Endothelial cell of umbilical vein (primary cell): ENCODE results near the gene MRPL53. TPM values are rescaled to one million over a fixed set of nuclear protein-coding genes. Genes with fewer than 3 reads are reported as not detected.

Experiments
- BruUV-seq: library from RNA; stranded (reverse); fragments of 400-500 nt; replicated peaks from 2 replicates; lab custom pipeline; 2021; lab: Mats Ljungman, UMichigan
- CTCF ChIA-PET: fragments of 300-600, 350-600 bp; sonication (Branson Sonifier 250); formaldehyde crosslinking; loops from one replicate; lab custom pipeline; 2021; ENCODE audit warnings: antibody characterized with exemption, inconsistent platforms; lab: Charles Lee
- POLR2A ChIA-PET: fragments of 300-600, 350-600 bp; sonication (Branson Sonifier 250); formaldehyde crosslinking; loops from one replicate; lab custom pipeline; 2021; ENCODE audit warnings: antibody characterized with exemption, inconsistent platforms; lab: Charles Lee
- DNase-seq: peaks from one replicate; pipeline ENCODE4 v3.0.0-alpha.2; 2011; ENCODE audit warnings: low read depth, low spot score
- FAIRE-seq: peaks from 2 replicates; lab custom pipeline; 2011; peaks lifted over from hg19 to GRCh38; lab: Jason Lieb, UNC
- H2AFZ ChIP-seq: 2 replicates; pipeline ENCODE4 v1.6.0; 2012; ENCODE audit warnings: low read depth, low read length, control low read depth, inconsistent platforms
- H3K27ac ChIP-seq: 2 replicates; pipeline ENCODE4 v1.5.1; 2011; ENCODE audit warnings: low read depth, mild to moderate bottlenecking, control low read depth, low read length, moderate library complexity; ENCODE audit not compliant: insufficient read depth
- H3K27me3 ChIP-seq, 2 experiments: 2 replicates each; pipeline versions ENCODE4 v1.6.0 to v1.6.1; 2011; ENCODE audit warnings: low read length in 2 of 2, mixed read lengths in 1 of 2; ENCODE audit not compliant: control insufficient read depth in 2 of 2, insufficient read depth in 2 of 2
- H3K36me3 ChIP-seq, 2 experiments: 2 replicates in 1 of 2; 3 replicates in 1 of 2; pipeline ENCODE4 v1.5.1; 2011; ENCODE audit warnings: low read length in 2 of 2, mild to moderate bottlenecking in 1 of 2, moderate library complexity in 1 of 2; ENCODE audit not compliant: control insufficient read depth in 2 of 2, insufficient read depth in 2 of 2; ENCODE audit errors: extremely low read depth in 1 of 2
- H3K4me1 ChIP-seq: 3 replicates; pipeline ENCODE4 v1.5.1; 2011; ENCODE audit warnings: mild to moderate bottlenecking, low read length; ENCODE audit not compliant: control insufficient read depth, insufficient read depth; ENCODE audit errors: extremely low read depth
- H3K4me2 ChIP-seq: 2 replicates; pipeline ENCODE4 v1.6.1; 2011; ENCODE audit warnings: low read length, control low read depth, mixed read lengths; ENCODE audit not compliant: insufficient read depth
- H3K4me3 ChIP-seq, 3 experiments: fragments of 200-600 bp in 1 of 3; sonication (generic), shearing (Covaris generic) in 1 of 3; replicated peaks in 1 of 3; 2 replicates each; pipeline ENCODE4 v1.5.1; 2011 to 2016; ENCODE audit warnings: control low read depth in 3 of 3, low read length in 3 of 3, mild to moderate bottlenecking in 2 of 3, inconsistent platforms in 1 of 3, low read depth in 1 of 3, moderate library complexity in 1 of 3; ENCODE audit not compliant: insufficient read depth in 1 of 3
- H3K79me2 ChIP-seq: 2 replicates; pipeline ENCODE4 v1.6.0; 2012; ENCODE audit warnings: low read length, inconsistent platforms; ENCODE audit not compliant: control insufficient read depth, insufficient read depth
- H3K9ac ChIP-seq: replicated peaks from 2 replicates; pipeline ENCODE3; 2011; ENCODE audit warnings: low read length, control low read depth; ENCODE audit not compliant: insufficient read depth; ENCODE audit errors: extremely low read depth
- H3K9me1 ChIP-seq: replicated peaks from 3 replicates; pipeline ENCODE4 v1.6.0; 2011; ENCODE audit warnings: mild to moderate bottlenecking, low read length; ENCODE audit not compliant: control insufficient read depth, insufficient read depth; ENCODE audit errors: extremely low read depth
- H3K9me3 ChIP-seq: replicated peaks from 2 replicates; pipeline ENCODE4 v1.5.1; 2012; ENCODE audit warnings: low read length, inconsistent platforms; ENCODE audit not compliant: control insufficient read depth, insufficient read depth
- H4K20me1 ChIP-seq: replicated peaks from 2 replicates; pipeline ENCODE3; 2011; ENCODE audit warnings: mild to moderate bottlenecking, low read length; ENCODE audit not compliant: control insufficient read depth, insufficient read depth; ENCODE audit errors: extremely low read depth
- EZH2 ChIP-seq: IDR thresholded peaks from 2 replicates; pipeline ENCODE4 v1.6.1; 2012; ENCODE audit warnings: borderline replicate concordance, low read depth, mild to moderate bottlenecking, moderate library complexity, low read length, inconsistent platforms; ENCODE audit not compliant: severe bottlenecking
- FOS ChIP-seq: IDR thresholded peaks from 2 replicates; pipeline ENCODE4 v1.6.1; 2011; ENCODE audit warnings: mild to moderate bottlenecking, low read length, moderate library complexity, borderline replicate concordance; ENCODE audit not compliant: insufficient read depth
- GATA2 ChIP-seq: IDR thresholded peaks from 2 replicates; pipeline ENCODE4 v1.7.0; 2011; ENCODE audit warnings: low read depth, mild to moderate bottlenecking, moderate library complexity, mixed read lengths, low read length; ENCODE audit not compliant: insufficient read length, insufficient read depth
- JUN ChIP-seq: IDR thresholded peaks from 2 replicates; pipeline ENCODE4 v1.6.1; 2011; ENCODE audit warnings: borderline replicate concordance, low read depth; ENCODE audit not compliant: insufficient read length, insufficient read depth
- MYC ChIP-seq: IDR thresholded peaks from one replicate; pipeline ENCODE4 v1.6.1; 2011; ENCODE audit warnings: mild to moderate bottlenecking, low read depth, low read length
- POLR2A ChIP-seq: IDR thresholded peaks from 2 replicates; pipeline ENCODE4 v1.6.1; 2012; ENCODE audit warnings: low read depth, mild to moderate bottlenecking, control low read depth, low read length
- POLR2AphosphoS5 ChIP-seq: IDR thresholded peaks from 2 replicates; pipeline ENCODE4 v1.6.1; 2012; ENCODE audit warnings: low read depth, mild to moderate bottlenecking, control low read depth, low read length, moderate library complexity; ENCODE audit not compliant: insufficient read depth
- dilution Hi-C: fragments of 300-500 bp; cut with MboI; formaldehyde crosslinking; loops from one replicate; pipeline ENCODE4 v1.15.0; 2019; ENCODE audit warnings: low sequenced_read_pairs; ENCODE audit not compliant: extremely low pct_ligation_motif_present
- intact Hi-C: fragments of 100-400 bp; cut with micrococcal nuclease; formaldehyde crosslinking; loops from one replicate; pipeline ENCODE4 v1.10.0; 2022
- polyA plus RNA-seq, 4 experiments: library from polyadenylated mRNA; depleted of rRNA in 3 of 4; stranded (reverse) in 3 of 4; unstranded in 1 of 4; fragments of >200 nt; gene quantifications; 2 replicates each; pipeline versions ENCODE4 v1.2.1 to v1.2.3, GENCODE V29; 2011 to 2012; ENCODE audit warnings: missing spikeins in 1 of 4
- total RNA-seq: library from RNA; stranded (reverse); gene quantifications from 2 replicates; pipeline ENCODE4 v1.2.3, GENCODE V29; 2021
- TF ChIP-seq, protein P1 (sequence below), 2 donors: IDR thresholded peaks; 1 replicate in 1 of 2; 2 replicates in 1 of 2; pipeline ENCODE4 v1.5.1; 2011; ENCODE audit warnings: low read length in 2 of 2, mild to moderate bottlenecking in 2 of 2, moderate library complexity in 2 of 2, control low read depth in 1 of 2, inconsistent platforms in 1 of 2, low read depth in 1 of 2; ENCODE audit not compliant: insufficient read depth in 1 of 2; ENCODE audit errors: extremely low read depth in 1 of 2
- TF ChIP-seq, protein P2 (sequence below): IDR thresholded peaks from 2 replicates; pipeline ENCODE4 v1.6.1; 2011; ENCODE audit not compliant: insufficient read depth, insufficient read length

MRPL53 gene
- total and polyA plus RNA-seq, 2 donors (not counting 3 experiments of a cell fraction or from before 2014, with no cell fraction given), result 68.7 to 69.7 TPM

DNA sequence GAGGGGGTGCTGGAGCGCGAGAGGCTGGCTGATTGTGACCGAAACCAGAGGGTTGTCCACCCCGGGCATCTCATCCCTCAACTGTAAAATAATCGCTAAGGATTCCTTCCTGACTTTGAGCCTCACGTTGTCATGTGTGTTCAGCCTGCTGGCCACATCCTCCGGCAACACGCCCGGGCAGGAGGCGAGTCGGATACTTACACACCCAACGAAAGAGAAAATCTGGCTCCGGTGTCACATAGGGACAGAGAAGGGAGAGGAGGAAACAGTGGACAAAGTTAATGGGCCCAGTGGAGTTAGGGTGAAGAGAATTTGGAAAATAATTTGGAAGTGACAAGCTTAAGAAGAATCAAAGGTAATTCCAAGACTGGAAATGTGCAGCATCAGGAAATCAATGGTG, 44.2 kb upstream of the MRPL53 start:
- no peak overlapping the region for H3K4me2 ChIP-seq
- POLR2A ChIA-PET, result no interaction called here

DNA sequence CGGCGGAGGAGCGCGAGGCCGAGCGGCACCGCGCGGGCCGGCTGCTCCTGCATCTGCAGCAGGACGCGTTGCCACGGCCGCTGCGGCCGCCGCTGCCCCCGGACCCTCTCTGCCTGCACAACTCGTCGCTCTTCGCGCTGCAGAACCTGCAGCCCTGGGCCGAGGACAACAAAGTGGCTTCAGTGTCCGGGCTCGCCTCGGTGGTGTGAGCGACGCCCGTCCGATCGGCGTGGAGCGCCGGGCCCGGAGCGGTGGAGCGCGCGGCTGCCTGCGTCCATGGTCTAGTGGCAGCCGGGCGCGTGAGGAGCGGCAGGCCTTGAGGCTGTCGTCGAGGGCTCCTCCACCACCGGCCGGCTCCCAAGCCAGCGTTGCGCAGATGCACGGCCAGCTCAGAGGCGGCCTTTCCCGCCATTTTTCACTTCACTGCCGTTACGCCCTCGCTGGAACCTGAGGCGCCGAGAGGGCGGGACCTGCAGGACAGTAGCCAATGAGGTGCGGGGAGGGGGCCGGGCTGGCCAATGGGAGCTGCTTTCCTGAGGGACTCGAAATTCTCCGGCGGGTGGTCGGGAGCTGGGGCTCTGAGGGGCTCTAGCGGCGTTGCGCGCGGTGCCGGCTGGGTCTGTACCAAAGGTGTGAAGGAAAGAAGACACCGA, 43.6 kb upstream of the MRPL53 start:
- Histone ChIP-seq H3K36me3 (no peaks in the 10 kb centered on the region), H3K4me3 (no peak overlapping the region), H3K27me3 (peaks cover 82 to 96% of the 10 kb centered on the region in 2 experiments), H3K4me1 (peaks cover 7% of the 10 kb centered on the region), H4K20me1 (no peaks in the 10 kb centered on the region), H3K9me3 (no peaks in the 10 kb centered on the region), H3K79me2 (no peaks in the 10 kb centered on the region), H3K4me2 (no peak overlapping the region), H3K27ac (no peak overlapping the region), H2AFZ (peak overlapping the region; percentile 69), H3K9ac (no peak overlapping the region), H3K9me1 (no peaks in the 10 kb centered on the region)
- no TSS peak for BruUV-seq
- peak; percentile 53 for FAIRE-seq
- CTCF ChIA-PET, result interaction anchor here (1.4 kb wide), 1 partner anchor 8 kb away, joined by 3 read pairs; no protein-coding TSS in a partner anchor
- intact Hi-C loops (loop anchor here (1.0 kb wide), 1 partner anchor 13 kb away; the partner anchor contains the start of genes AUP1 and HTRA2), dilution Hi-C loops (no loop called here)
- TF ChIP-seq MYC (no peak), JUN (no peak), EZH2 (no peak), POLR2AphosphoS5 (no peak), GATA2 (no peak), FOS (no peak), POLR2A (no peak)
- TF ChIP-seq, protein P1, sequence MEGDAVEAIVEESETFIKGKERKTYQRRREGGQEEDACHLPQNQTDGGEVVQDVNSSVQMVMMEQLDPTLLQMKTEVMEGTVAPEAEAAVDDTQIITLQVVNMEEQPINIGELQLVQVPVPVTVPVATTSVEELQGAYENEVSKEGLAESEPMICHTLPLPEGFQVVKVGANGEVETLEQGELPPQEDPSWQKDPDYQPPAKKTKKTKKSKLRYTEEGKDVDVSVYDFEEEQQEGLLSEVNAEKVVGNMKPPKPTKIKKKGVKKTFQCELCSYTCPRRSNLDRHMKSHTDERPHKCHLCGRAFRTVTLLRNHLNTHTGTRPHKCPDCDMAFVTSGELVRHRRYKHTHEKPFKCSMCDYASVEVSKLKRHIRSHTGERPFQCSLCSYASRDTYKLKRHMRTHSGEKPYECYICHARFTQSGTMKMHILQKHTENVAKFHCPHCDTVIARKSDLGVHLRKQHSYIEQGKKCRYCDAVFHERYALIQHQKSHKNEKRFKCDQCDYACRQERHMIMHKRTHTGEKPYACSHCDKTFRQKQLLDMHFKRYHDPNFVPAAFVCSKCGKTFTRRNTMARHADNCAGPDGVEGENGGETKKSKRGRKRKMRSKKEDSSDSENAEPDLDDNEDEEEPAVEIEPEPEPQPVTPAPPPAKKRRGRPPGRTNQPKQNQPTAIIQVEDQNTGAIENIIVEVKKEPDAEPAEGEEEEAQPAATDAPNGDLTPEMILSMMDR (IDR thresholded peaks at IDR 0.05; ENCODE audit: extremely low read depth in 1 of 2, insufficient read depth in 1 of 2, low read depth in 1 of 2, low read length in 2 of 2), result no peak
- TF ChIP-seq, protein P2, sequence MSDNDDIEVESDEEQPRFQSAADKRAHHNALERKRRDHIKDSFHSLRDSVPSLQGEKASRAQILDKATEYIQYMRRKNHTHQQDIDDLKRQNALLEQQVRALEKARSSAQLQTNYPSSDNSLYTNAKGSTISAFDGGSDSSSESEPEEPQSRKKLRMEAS, result no peak
- POLR2A ChIA-PET, result no interaction called here
- DNase-seq, result peak; percentile 61

More for the DNA sequence above, 44.2 kb upstream of the MRPL53 start:
- Histone ChIP-seq H3K36me3 (no peaks in the 10 kb centered on the region), H3K9me3 (no peaks in the 10 kb centered on the region), H2AFZ (no peak overlapping the region), H3K27ac (no peak overlapping the region), H4K20me1 (no peaks in the 10 kb centered on the region), H3K9me1 (no peaks in the 10 kb centered on the region), H3K27me3 (peaks cover 77 to 91% of the 10 kb centered on the region in 2 experiments), H3K9ac (no peak overlapping the region), H3K4me3 (no peak overlapping the region), H3K4me1 (peaks cover 7% of the 10 kb centered on the region), H3K79me2 (no peaks in the 10 kb centered on the region)
- CTCF ChIA-PET, result no interaction called here
- intact Hi-C loops, result loop anchor here (1.0 kb wide), 1 partner anchor 13 kb away; the partner anchor contains the start of genes AUP1 and HTRA2
- no peak for DNase-seq
- no TSS peak for BruUV-seq
- FAIRE-seq, result no peak
- dilution Hi-C loops, result no loop called here
- no peak for TF ChIP-seq JUN
